Measurements from ENCODE around the gene GTF2H4.

DNA sequence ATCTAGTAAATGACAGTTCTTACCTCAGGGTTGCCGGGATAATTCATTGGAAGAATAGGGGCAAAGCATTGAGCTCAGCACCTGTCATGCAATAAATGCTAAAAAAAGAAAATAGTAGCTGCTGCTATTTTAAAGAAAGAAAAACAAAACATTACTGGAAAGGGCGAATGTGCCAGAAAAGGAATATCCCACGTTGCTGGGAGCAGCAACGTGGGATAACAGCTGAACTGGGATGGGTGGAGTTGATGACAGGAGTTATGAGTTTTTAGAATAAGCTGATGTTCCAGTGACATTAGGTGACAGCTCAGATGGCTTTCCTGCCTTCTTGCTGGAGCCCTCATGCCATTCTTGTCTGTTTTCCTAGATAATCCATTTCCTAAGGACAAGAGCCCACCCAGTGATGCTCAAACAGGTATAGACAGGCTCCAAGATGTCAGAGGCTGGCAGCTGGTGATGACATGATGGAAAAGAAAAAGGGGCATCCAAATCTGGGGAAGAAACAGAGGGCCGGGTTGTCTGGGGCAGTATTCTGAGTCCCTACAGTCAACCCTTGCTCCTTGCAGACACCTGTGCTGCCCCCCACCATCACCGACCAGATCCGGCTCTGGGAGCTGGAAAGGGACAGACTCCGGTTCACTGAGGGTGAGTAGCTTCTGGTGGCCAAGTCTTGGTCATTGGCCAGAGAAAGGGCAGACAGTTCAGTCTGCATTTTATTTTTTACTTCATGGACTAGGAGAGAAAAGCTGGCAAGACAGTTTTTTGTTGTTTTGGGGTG, 4.9 kb downstream of the GTF2H4 start:
- TF ChIP-seq, protein P1, sequence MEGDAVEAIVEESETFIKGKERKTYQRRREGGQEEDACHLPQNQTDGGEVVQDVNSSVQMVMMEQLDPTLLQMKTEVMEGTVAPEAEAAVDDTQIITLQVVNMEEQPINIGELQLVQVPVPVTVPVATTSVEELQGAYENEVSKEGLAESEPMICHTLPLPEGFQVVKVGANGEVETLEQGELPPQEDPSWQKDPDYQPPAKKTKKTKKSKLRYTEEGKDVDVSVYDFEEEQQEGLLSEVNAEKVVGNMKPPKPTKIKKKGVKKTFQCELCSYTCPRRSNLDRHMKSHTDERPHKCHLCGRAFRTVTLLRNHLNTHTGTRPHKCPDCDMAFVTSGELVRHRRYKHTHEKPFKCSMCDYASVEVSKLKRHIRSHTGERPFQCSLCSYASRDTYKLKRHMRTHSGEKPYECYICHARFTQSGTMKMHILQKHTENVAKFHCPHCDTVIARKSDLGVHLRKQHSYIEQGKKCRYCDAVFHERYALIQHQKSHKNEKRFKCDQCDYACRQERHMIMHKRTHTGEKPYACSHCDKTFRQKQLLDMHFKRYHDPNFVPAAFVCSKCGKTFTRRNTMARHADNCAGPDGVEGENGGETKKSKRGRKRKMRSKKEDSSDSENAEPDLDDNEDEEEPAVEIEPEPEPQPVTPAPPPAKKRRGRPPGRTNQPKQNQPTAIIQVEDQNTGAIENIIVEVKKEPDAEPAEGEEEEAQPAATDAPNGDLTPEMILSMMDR (conservative IDR thresholded peaks at IDR 0.05), result no peak
- no peak for TF ChIP-seq EZH2 (IDR thresholded peaks at IDR 0.05; ENCODE audit: low read depth)

All from PC-9 (cell line).